ENCODE measurements around the gene TNFSF9. TPM values are rescaled to one million over a fixed set of nuclear protein-coding genes. Genes with fewer than 3 reads are reported as not detected.
A peak's percentile ranks its signal among the peaks of the same experiment; 100 is the strongest.

TNFSF9 gene
- total RNA-seq, 1 donor from 2014 or later: 12.5 TPM

- no peak for DNase-seq (ENCODE audit: low read depth)
- peak overlapping the region; percentile 96 for H3K4me3 ChIP-seq (ENCODE audit: low read depth, low read length)
- TF ChIP-seq, protein P1, sequence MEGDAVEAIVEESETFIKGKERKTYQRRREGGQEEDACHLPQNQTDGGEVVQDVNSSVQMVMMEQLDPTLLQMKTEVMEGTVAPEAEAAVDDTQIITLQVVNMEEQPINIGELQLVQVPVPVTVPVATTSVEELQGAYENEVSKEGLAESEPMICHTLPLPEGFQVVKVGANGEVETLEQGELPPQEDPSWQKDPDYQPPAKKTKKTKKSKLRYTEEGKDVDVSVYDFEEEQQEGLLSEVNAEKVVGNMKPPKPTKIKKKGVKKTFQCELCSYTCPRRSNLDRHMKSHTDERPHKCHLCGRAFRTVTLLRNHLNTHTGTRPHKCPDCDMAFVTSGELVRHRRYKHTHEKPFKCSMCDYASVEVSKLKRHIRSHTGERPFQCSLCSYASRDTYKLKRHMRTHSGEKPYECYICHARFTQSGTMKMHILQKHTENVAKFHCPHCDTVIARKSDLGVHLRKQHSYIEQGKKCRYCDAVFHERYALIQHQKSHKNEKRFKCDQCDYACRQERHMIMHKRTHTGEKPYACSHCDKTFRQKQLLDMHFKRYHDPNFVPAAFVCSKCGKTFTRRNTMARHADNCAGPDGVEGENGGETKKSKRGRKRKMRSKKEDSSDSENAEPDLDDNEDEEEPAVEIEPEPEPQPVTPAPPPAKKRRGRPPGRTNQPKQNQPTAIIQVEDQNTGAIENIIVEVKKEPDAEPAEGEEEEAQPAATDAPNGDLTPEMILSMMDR (conservative IDR thresholded peaks at IDR 0.05; ENCODE audit: low read depth, low read length): no peak
Observed at GRCh38 chr19:6533000-6533328, 2.1 kb downstream of the TNFSF9 start.

DNA sequence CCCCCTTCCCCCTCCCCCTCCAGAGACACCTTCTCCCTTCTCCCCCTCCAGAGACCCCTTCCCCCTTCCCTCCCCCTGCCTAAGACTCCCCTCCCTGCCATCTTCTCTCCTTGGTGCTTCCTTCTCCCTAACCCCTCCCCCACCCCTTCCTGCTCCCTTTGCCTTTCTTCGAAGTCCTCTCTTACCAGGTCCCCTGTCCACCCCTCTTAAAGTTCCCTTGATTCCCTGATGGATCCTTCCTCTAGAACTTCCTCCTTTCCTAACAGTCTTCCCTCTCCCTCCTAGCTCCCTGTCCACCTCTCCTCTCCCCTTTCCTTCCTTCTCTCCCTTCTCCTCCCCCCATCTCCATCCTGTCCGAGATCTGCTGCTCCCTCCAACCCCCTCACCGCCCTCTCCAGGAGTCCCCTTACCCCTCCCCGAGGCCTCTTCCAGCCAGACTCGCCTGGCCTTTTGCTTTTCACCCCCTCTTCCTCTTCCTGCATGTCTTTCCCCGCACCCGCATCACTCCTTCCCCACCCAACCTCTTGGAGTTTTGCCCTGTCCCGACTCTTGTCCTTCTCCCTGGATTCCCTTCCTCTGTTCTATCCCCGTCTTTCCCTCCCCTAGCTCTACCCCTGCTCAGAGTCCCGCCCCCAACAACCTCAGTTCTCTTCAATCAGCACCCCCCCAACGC is 3.1 kb downstream of the TNFSF9 start:
- no peak overlapping the region for H3K4me3 ChIP-seq (ENCODE audit: low read depth, low read length)
- TF ChIP-seq, protein P1 (conservative IDR thresholded peaks at IDR 0.05; ENCODE audit: low read depth, low read length): no peak
- DNase-seq (ENCODE audit: low read depth): no peak

DNA sequence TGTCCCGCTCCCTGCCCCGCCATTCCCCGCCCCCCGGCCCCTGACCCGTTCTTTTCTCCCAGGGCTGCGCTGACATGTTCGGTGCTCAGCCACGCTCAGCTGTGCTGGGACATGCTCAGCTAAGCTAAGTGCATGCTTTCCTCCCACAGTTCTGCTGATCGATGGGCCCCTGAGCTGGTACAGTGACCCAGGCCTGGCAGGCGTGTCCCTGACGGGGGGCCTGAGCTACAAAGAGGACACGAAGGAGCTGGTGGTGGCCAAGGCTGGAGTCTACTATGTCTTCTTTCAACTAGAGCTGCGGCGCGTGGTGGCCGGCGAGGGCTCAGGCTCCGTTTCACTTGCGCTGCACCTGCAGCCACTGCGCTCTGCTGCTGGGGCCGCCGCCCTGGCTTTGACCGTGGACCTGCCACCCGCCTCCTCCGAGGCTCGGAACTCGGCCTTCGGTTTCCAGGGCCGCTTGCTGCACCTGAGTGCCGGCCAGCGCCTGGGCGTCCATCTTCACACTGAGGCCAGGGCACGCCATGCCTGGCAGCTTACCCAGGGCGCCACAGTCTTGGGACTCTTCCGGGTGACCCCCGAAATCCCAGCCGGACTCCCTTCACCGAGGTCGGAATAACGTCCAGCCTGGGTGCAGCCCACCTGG is 3.7 kb downstream of the TNFSF9 start:
- no peak overlapping the region for H3K4me3 ChIP-seq (ENCODE audit: low read depth, low read length)
- DNase-seq (ENCODE audit: low read depth): no peak
- TF ChIP-seq, protein P1 (conservative IDR thresholded peaks at IDR 0.05; ENCODE audit: low read depth, low read length): no peak

- no peak overlapping the region for H3K4me3 ChIP-seq (ENCODE audit: low read depth, low read length)
- DNase-seq (ENCODE audit: low read depth): no peak
- TF ChIP-seq, protein P1 (conservative IDR thresholded peaks at IDR 0.05; ENCODE audit: low read depth, low read length): no peak
Observed at GRCh38 chr19:6535558-6536137, 4.8 kb downstream of the TNFSF9 start.

GRCh38 chr19:6539514-6539913 is 8.7 kb downstream of the TNFSF9 start:
- TF ChIP-seq, protein P1 (conservative IDR thresholded peaks at IDR 0.05; ENCODE audit: low read depth, low read length): no peak
- DNase-seq (ENCODE audit: low read depth): no peak
- H3K4me3 ChIP-seq (ENCODE audit: low read depth, low read length): no peak overlapping the region

GRCh38 chr19:6540918-6541689 is 10.3 kb downstream of the TNFSF9 start:
- TF ChIP-seq, protein P1 (conservative IDR thresholded peaks at IDR 0.05; ENCODE audit: low read depth, low read length): no peak
- no peak overlapping the region for H3K4me3 ChIP-seq (ENCODE audit: low read depth, low read length)
- no peak for DNase-seq (ENCODE audit: low read depth)
